K562 (cell line): ENCODE measurements around the gene FGFR4. TPM values are rescaled to one million over a fixed set of nuclear protein-coding genes. Genes with fewer than 3 reads are reported as not detected.

ENCODE experiments used
- ARNT ChIP-seq, 2 experiments: fragments of 450-650 bp; IDR thresholded peaks; 2 replicates each; pipeline ENCODE4 v1.6.1; 2016; ENCODE audit warnings: mild to moderate bottlenecking in 1 of 2
- BMI1 ChIP-seq: fragments of 150-350 bp; IDR thresholded peaks from 2 replicates; pipeline ENCODE4 v1.6.1; 2014; ENCODE audit warnings: low read length
- GTF2A2 ChIP-seq: IDR thresholded peaks from 2 replicates; pipeline ENCODE4 v1.6.1; 2016; ENCODE audit warnings: mild to moderate bottlenecking, missing genetic modification characterization, missing compliant biosample characterization
- KDM1A ChIP-seq, 2 experiments: fragments of 450-650 bp; IDR thresholded peaks; 2 replicates each; pipeline ENCODE4 v1.6.1; 2016; ENCODE audit warnings: mild to moderate bottlenecking in 2 of 2
- LCOR ChIP-seq: sonication (generic); formaldehyde crosslinking; IDR thresholded peaks from 2 replicates; pipeline ENCODE4 v1.8.0; 2022; ENCODE audit warnings: mild to moderate bottlenecking, missing genetic modification reagents
- NR4A1 ChIP-seq, 2 experiments: fragments of 250-450 bp in 1 of 2; fragments of 450-650 bp in 1 of 2; sonication (Bioruptor Pico) in 1 of 2; IDR thresholded peaks; 2 replicates each; pipeline versions ENCODE4 v1.4.0 to v1.6.1; 2016 to 2020; ENCODE audit warnings: mild to moderate bottlenecking in 2 of 2, missing compliant biosample characterization in 1 of 2, missing genetic modification characterization in 1 of 2, moderate library complexity in 1 of 2
- PHB2 ChIP-seq: fragments of 450-650 bp; IDR thresholded peaks from 2 replicates; pipeline ENCODE4 v1.6.1; 2017; ENCODE audit warnings: low read depth
- SAFB ChIP-seq: fragments of 200-400 bp; formaldehyde crosslinking; IDR thresholded peaks from 2 replicates; pipeline ENCODE4 v1.6.1; 2017; ENCODE audit warnings: low read depth, low read length, borderline replicate concordance
- SIN3A ChIP-seq, 2 experiments: fragments of 150-350 bp in 1 of 2; IDR thresholded peaks; 2 replicates each; pipeline ENCODE4 v1.6.1; 2011 to 2016; ENCODE audit warnings: borderline replicate concordance in 2 of 2, low read depth in 2 of 2, low read length in 2 of 2, mild to moderate bottlenecking in 2 of 2, moderate library complexity in 2 of 2; ENCODE audit not compliant: control insufficient read depth in 1 of 2
- TAF1 ChIP-seq: IDR thresholded peaks from 2 replicates; pipeline ENCODE4 v1.6.1; 2011; ENCODE audit warnings: mild to moderate bottlenecking, low read length, moderate library complexity; ENCODE audit not compliant: insufficient read depth, control insufficient read depth, severe bottlenecking; ENCODE audit errors: extremely low read depth
- UBTF ChIP-seq, 2 experiments: IDR thresholded peaks; 2 replicates each; pipeline ENCODE4 v1.6.1; 2012; ENCODE audit warnings: improper control_type of control experiment in 2 of 2, low read depth in 2 of 2, low read length in 2 of 2, borderline replicate concordance in 1 of 2
- YY1 ChIP-seq, 3 experiments: IDR thresholded peaks; 2 replicates each; pipeline ENCODE4 v1.6.1; 2011; ENCODE audit warnings: low read length in 2 of 3, mild to moderate bottlenecking in 2 of 3, moderate library complexity in 2 of 3, borderline replicate concordance in 1 of 3, control low read depth in 1 of 3, low read depth in 1 of 3; ENCODE audit not compliant: insufficient read depth in 3 of 3, insufficient replicate concordance in 2 of 3, control insufficient read depth in 1 of 3, insufficient read length in 1 of 3; ENCODE audit errors: extremely low read depth in 1 of 3
- ZBTB49 ChIP-seq: sonication (generic); formaldehyde crosslinking; IDR thresholded peaks from 2 replicates; pipeline ENCODE4 v1.8.0; 2022; ENCODE audit warnings: missing genetic modification reagents, mild to moderate bottlenecking, borderline replicate concordance
- ZNF23 ChIP-seq: fragments of 250-450 bp; sonication (Bioruptor Pico); IDR thresholded peaks from 2 replicates; pipeline ENCODE4 v1.4.0; 2020; ENCODE audit warnings: mild to moderate bottlenecking
- ZNF263 ChIP-seq: sonication (generic); formaldehyde crosslinking; IDR thresholded peaks from 2 replicates; pipeline ENCODE4 v1.8.0; 2022; ENCODE audit warnings: mild to moderate bottlenecking, missing genetic modification reagents, borderline replicate concordance
- ZNF395 ChIP-seq: fragments of 200-800 bp; sonication (Bioruptor generic); IDR thresholded peaks from 2 replicates; pipeline ENCODE4 v1.6.1; 2017; ENCODE audit warnings: missing genetic modification characterization, missing compliant biosample characterization
- ZNF696 ChIP-seq: fragments of 250-450 bp; sonication (Bioruptor Pico); conservative IDR thresholded peaks from 2 replicates; pipeline ENCODE4 v1.4.0; 2020; ENCODE audit warnings: mild to moderate bottlenecking, moderate library complexity
- polyA plus RNA-seq, 8 experiments: library from polyadenylated mRNA; depleted of rRNA in 4 of 8; stranded (reverse) in 5 of 8; unstranded in 3 of 8; fragments of >200 nt; fragmentation: Nextera tagmentation in 2 of 8; fragmentation: Illumina TruSeq in 1 of 8; extraction: Ambion mirVana in 2 of 8; extraction: Trizol in 1 of 8; gene quantifications; 2 replicates each; pipeline versions ENCODE4 v1.2.1 to v1.2.3, GENCODE V29; 2011 to 2014; ENCODE audit warnings: inconsistent platforms in 1 of 8, missing spikeins in 1 of 8
- total RNA-seq, 7 experiments: library from RNA; depleted of rRNA in 6 of 7; stranded (reverse); fragments of >200 nt in 6 of 7; fragmentation: Illumina TruSeq in 2 of 7; extraction: Trizol in 2 of 7; gene quantifications; 2 replicates each; pipeline versions ENCODE4 v1.2.1 to v1.2.3, GENCODE V29; 2011 to 2021; ENCODE audit warnings: low replicate concordance in 1 of 7

The FGFR4 gene
- total and polyA plus RNA-seq, 9 of the 15 experiments (the other 6 are each of a cell fraction or from before 2014, with no cell fraction given), result 0.76 to 35.4 (median 7.5) TPM

- TF ChIP-seq NR4A1 (CRISPR knock-in tag; IDR thresholded peaks at IDR 0.05) (no peak), NR4A1 (tag; IDR thresholded peaks at IDR 0.05) (peak; percentile 48; the same call in 1 of the 2 replicates), ZNF263 (CRISPR knock-in tag) (peak; percentile 24; the same call in 1 of the 2 replicates), YY1 (IDR thresholded peaks at IDR 0.05; ENCODE audit: borderline replicate concordance in 1 of 3, control insufficient read depth in 1 of 3, extremely low read depth in 1 of 3, insufficient read depth in 3 of 3, insufficient read length in 1 of 3, insufficient replicate concordance in 2 of 3, low read depth in 1 of 3, low read length in 2 of 3) (peak; percentile 62 to 86 (median 81)), KDM1A (IDR thresholded peaks at IDR 0.05) (peak in 1 of 2 experiments; percentile 81; a peak in 2 of 4 replicates), GTF2A2 (tag) (0 out of 2 replicates have a peak, but pooled peaks have one; percentile 30), ZNF696 (CRISPR knock-in tag) (no peak), ARNT (IDR thresholded peaks at IDR 0.05) (no peak), SAFB (no peak), TAF1 (peak; percentile 25), SIN3A (IDR thresholded peaks at IDR 0.05; ENCODE audit: borderline replicate concordance in 2 of 2, control insufficient read depth in 1 of 2, low read depth in 2 of 2, low read length in 2 of 2) (peak; percentile 18 to 34; a peak in 1 of 4 replicates), ZNF23 (no peak), LCOR (CRISPR knock-in tag) (no peak), UBTF (IDR thresholded peaks at IDR 0.05; ENCODE audit: borderline replicate concordance in 1 of 2, low read depth in 2 of 2, low read length in 2 of 2) (peak; percentile 39 to 86), ZBTB49 (CRISPR knock-in tag) (no peak), PHB2 (no peak), BMI1 (no peak), ZNF395 (peak; percentile 81; the same call in 1 of the 2 replicates)
These were observed 47.4 kb downstream of the FGFR4 start (continued) for GRCh38 chr5:177133853-177134696.
